SU-DHL-6 (cell line): ENCODE data around the gene TSKS.

Experiments
- H2AFZ ChIP-seq: fragments of 200-600 bp; sonication (generic); 2 replicates; pipeline ENCODE4 v1.6.1; 2014; ENCODE audit warnings: low read depth, mild to moderate bottlenecking, moderate library complexity, mixed read lengths, antibody characterized with exemption, low read length; ENCODE audit not compliant: severe bottlenecking
- H3F3A ChIP-seq: fragments of 200-600 bp; shearing (Covaris generic); 2 replicates; pipeline ENCODE4 v1.6.0; 2016; ENCODE audit warnings: antibody characterized with exemption, mild to moderate bottlenecking; ENCODE audit not compliant: insufficient read depth
- H3K27ac ChIP-seq: fragments of 200-600 bp; sonication (generic); 2 replicates; pipeline ENCODE4 v1.5.1; 2016; ENCODE audit warnings: low read depth, mild to moderate bottlenecking, low read length, moderate library complexity, mixed read lengths
- H3K27me3 ChIP-seq: fragments of 200-600 bp; sonication (generic), shearing (Covaris generic); 2 replicates; pipeline ENCODE4 v1.6.0; 2014; ENCODE audit warnings: mild to moderate bottlenecking, low read length
- H3K36me3 ChIP-seq: fragments of 200-600 bp; sonication (generic); 2 replicates; pipeline ENCODE4 v1.6.1; 2014; ENCODE audit warnings: mild to moderate bottlenecking, low read length, mixed read lengths
- H3K4me2 ChIP-seq: fragments of 300-600, 200-600 bp; shearing (Covaris generic), sonication (generic); 2 replicates; pipeline ENCODE4 v1.6.0; 2014; ENCODE audit warnings: low read length, low read depth, mild to moderate bottlenecking; ENCODE audit not compliant: poor library complexity, severe bottlenecking
- H3K4me3 ChIP-seq: fragments of 200-600 bp; sonication (generic); 2 replicates; pipeline ENCODE4 v1.5.1; 2014; ENCODE audit warnings: antibody characterized with exemption, low read length, mild to moderate bottlenecking, mixed read lengths; ENCODE audit not compliant: insufficient read depth, poor library complexity, severe bottlenecking
- H3K79me2 ChIP-seq: fragments of 200-600 bp; sonication (generic); 2 replicates; pipeline ENCODE4 v1.6.1; 2014; ENCODE audit warnings: mild to moderate bottlenecking, low read length, moderate library complexity; ENCODE audit not compliant: insufficient read depth
- H3K9ac ChIP-seq: fragments of 200-600 bp; sonication (generic); 2 replicates; pipeline ENCODE4 v1.7.0; 2014; ENCODE audit warnings: mild to moderate bottlenecking, low read length
- H3K9me2 ChIP-seq: fragments of 200-600 bp; sonication (generic); replicated peaks from 2 replicates; pipeline ENCODE4 v1.6.1; 2014; ENCODE audit warnings: low read length; ENCODE audit not compliant: insufficient read depth
- H3K9me3 ChIP-seq: fragments of 200-600 bp; sonication (generic); 2 replicates; pipeline ENCODE4 v1.6.1; 2014; ENCODE audit warnings: low read length, mixed read lengths; ENCODE audit not compliant: insufficient read depth
- H4K20me1 ChIP-seq: fragments of 200-600 bp; sonication (generic); 2 replicates; pipeline ENCODE4 v1.6.1; 2014; ENCODE audit warnings: low read depth, mild to moderate bottlenecking, antibody characterized with exemption, low read length, moderate library complexity, mixed read lengths
- EZH2phosphoT487 ChIP-seq: fragments of 200-600 bp; sonication (generic), shearing (Covaris generic); conservative IDR thresholded peaks from 2 replicates; pipeline ENCODE4 v1.6.1; 2018; ENCODE audit warnings: mild to moderate bottlenecking, antibody characterized with exemption, low read length, moderate library complexity, mixed read lengths
- TF ChIP-seq, protein P1 (sequence below): fragments of 200-600 bp; sonication (generic); IDR thresholded peaks from one replicate; pipeline ENCODE4 v1.5.1; 2017; ENCODE audit warnings: antibody characterized with exemption, mild to moderate bottlenecking, low read length, moderate library complexity; ENCODE audit not compliant: insufficient read depth, poor library complexity, severe bottlenecking

Gene TSKS

DNA sequence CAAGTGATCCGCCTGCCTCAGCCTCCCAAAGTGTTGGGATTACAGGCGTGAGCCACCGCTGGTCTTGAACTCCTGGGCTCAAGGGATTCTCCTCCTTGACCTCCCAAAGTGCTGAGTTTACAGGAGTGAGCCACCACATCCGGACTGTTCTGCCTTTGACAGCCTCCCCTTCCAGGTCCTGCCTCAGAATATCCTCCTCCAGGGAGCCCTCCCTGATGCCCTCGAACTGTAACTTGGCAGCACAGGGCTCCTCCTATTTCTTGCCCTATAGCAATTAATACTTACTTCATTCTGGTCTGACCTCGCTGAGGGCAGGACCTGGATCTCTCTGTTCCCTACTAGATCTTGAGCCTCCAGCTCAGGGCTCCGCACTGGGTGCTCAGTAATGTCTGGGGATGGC, 66.2 kb downstream of the TSKS start:
- H3K4me2 ChIP-seq, result no peak overlapping the region
- H3F3A ChIP-seq, result no peaks in the 10 kb centered on the region
- H3K9ac ChIP-seq, result no peak overlapping the region
- no peaks in the 10 kb centered on the region for H3K9me3 ChIP-seq
- no peaks in the 10 kb centered on the region for H3K79me2 ChIP-seq
- no peak overlapping the region for H3K4me3 ChIP-seq
- H3K27ac ChIP-seq, result no peak overlapping the region
- TF ChIP-seq EZH2phosphoT487, result no peak
- TF ChIP-seq, protein P1, sequence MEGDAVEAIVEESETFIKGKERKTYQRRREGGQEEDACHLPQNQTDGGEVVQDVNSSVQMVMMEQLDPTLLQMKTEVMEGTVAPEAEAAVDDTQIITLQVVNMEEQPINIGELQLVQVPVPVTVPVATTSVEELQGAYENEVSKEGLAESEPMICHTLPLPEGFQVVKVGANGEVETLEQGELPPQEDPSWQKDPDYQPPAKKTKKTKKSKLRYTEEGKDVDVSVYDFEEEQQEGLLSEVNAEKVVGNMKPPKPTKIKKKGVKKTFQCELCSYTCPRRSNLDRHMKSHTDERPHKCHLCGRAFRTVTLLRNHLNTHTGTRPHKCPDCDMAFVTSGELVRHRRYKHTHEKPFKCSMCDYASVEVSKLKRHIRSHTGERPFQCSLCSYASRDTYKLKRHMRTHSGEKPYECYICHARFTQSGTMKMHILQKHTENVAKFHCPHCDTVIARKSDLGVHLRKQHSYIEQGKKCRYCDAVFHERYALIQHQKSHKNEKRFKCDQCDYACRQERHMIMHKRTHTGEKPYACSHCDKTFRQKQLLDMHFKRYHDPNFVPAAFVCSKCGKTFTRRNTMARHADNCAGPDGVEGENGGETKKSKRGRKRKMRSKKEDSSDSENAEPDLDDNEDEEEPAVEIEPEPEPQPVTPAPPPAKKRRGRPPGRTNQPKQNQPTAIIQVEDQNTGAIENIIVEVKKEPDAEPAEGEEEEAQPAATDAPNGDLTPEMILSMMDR, result no peak
- no peaks in the 10 kb centered on the region for H4K20me1 ChIP-seq
- no peak overlapping the region for H2AFZ ChIP-seq
- H3K36me3 ChIP-seq, result no peaks in the 10 kb centered on the region
- no peaks in the 10 kb centered on the region for H3K27me3 ChIP-seq
- no peaks in the 10 kb centered on the region for H3K9me2 ChIP-seq

- no peak overlapping the region for H3K27ac ChIP-seq
Measured at GRCh38 chr19:49696115-49696514, 67.0 kb downstream of the TSKS start.

DNA sequence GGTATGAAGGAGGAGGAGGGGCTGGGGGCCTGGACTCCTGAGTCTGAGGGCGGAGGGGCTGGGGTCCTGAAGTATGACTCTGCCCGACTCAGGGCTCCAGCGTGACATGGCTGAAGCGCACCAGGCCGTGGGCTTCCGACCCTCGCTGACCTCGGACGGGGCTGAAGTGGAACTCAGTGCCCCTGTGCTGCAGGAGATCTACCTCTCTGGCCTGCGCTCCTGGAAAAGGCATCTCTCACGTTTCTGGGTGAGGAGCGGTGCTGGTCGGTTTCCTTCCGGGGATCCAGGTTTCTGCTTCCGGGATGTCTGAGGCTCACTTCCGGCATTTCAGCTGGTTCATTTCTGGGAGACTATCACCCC, 71.0 kb downstream of the TSKS start:
- no peak overlapping the region for H3K27ac ChIP-seq
- no peaks in the 10 kb centered on the region; the same call in 1 of the 2 replicates for H4K20me1 ChIP-seq
- no peak overlapping the region for H3K4me3 ChIP-seq
- H3K9me3 ChIP-seq, result no peaks in the 10 kb centered on the region
- no peak overlapping the region for H2AFZ ChIP-seq
- no peaks in the 10 kb centered on the region for H3K36me3 ChIP-seq
- no peaks in the 10 kb centered on the region for H3K9me2 ChIP-seq
- TF ChIP-seq EZH2phosphoT487, result no peak
- TF ChIP-seq, protein P1, result no peak
- no peak overlapping the region for H3K4me2 ChIP-seq
- peaks cover 17% of the 10 kb centered on the region; the same call in 1 of the 2 replicates for H3F3A ChIP-seq
- H3K27me3 ChIP-seq, result no peaks in the 10 kb centered on the region
- no peaks in the 10 kb centered on the region for H3K79me2 ChIP-seq
- H3K9ac ChIP-seq, result no peak overlapping the region

More at GRCh38 chr19:49696115-49696514, 67.0 kb downstream of the TSKS start:
- no peak overlapping the region for H2AFZ ChIP-seq
- no peaks in the 10 kb centered on the region for H3K36me3 ChIP-seq
- H3F3A ChIP-seq, result no peaks in the 10 kb centered on the region
- no peaks in the 10 kb centered on the region for H3K27me3 ChIP-seq
- H3K9me2 ChIP-seq, result no peaks in the 10 kb centered on the region
- H3K9ac ChIP-seq, result no peak overlapping the region
- H3K79me2 ChIP-seq, result no peaks in the 10 kb centered on the region
- no peaks in the 10 kb centered on the region for H4K20me1 ChIP-seq
- no peak overlapping the region for H3K4me3 ChIP-seq
- TF ChIP-seq, protein P1, result no peak
- TF ChIP-seq EZH2phosphoT487, result no peak
- H3K4me2 ChIP-seq, result no peak overlapping the region
- H3K9me3 ChIP-seq, result no peaks in the 10 kb centered on the region
